Neural cell (in vitro differentiated cells): ENCODE measurements around the gene ATL1. TPM values are rescaled to one million over a fixed set of nuclear protein-coding genes. Genes with fewer than 3 reads are reported as not detected.

Experiments
- H2AFZ ChIP-seq: fragments of 200-600, 300-800 bp; sonication (generic), shearing (Covaris generic); 2 replicates; pipeline ENCODE4 v1.6.0; 2014; ENCODE audit warnings: low read depth, mild to moderate bottlenecking, antibody characterized with exemption, low read length, moderate library complexity
- H3F3A ChIP-seq: fragments of 200-600 bp; shearing (Covaris generic); 2 replicates; pipeline ENCODE4 v1.6.1; 2016; ENCODE audit warnings: mild to moderate bottlenecking, moderate library complexity, mixed read lengths, antibody characterized with exemption, low read length; ENCODE audit not compliant: insufficient read depth, poor library complexity, severe bottlenecking
- H3K27ac ChIP-seq: fragments of 200-600, 300-800 bp; sonication (generic), shearing (Covaris generic); 2 replicates; pipeline ENCODE4 v1.5.1; 2014; ENCODE audit warnings: mild to moderate bottlenecking, low read length, moderate library complexity
- H3K27me3 ChIP-seq: fragments of 300-800, 200-600 bp; sonication (generic), shearing (Covaris generic); 2 replicates; pipeline ENCODE4 v1.6.0; 2014; ENCODE audit warnings: mild to moderate bottlenecking, low read depth, low read length, moderate library complexity; ENCODE audit not compliant: insufficient read depth
- H3K36me3 ChIP-seq: fragments of 300-800, 200-600 bp; sonication (generic), shearing (Covaris generic); 2 replicates; pipeline ENCODE4 v1.5.1; 2014; ENCODE audit warnings: mild to moderate bottlenecking, antibody characterized with exemption, low read length, moderate library complexity; ENCODE audit not compliant: insufficient read depth
- H3K4me2 ChIP-seq: fragments of 300-800, 200-600 bp; sonication (generic), shearing (Covaris generic); 2 replicates; pipeline ENCODE4 v1.6.0; 2014; ENCODE audit warnings: mild to moderate bottlenecking, low read length
- H3K4me3 ChIP-seq: fragments of 300-800, 200-600 bp; sonication (generic), shearing (Covaris generic); 2 replicates; pipeline ENCODE4 v1.5.1; 2014; ENCODE audit warnings: mild to moderate bottlenecking, low read length, moderate library complexity
- H3K79me2 ChIP-seq: fragments of 200-600 bp; shearing (Covaris generic); replicated peaks from 2 replicates; pipeline ENCODE4 v1.6.0; 2014; ENCODE audit warnings: mild to moderate bottlenecking, low read length, moderate library complexity; ENCODE audit not compliant: insufficient read depth
- H3K9ac ChIP-seq: fragments of 300-800, 200-600 bp; sonication (generic), shearing (Covaris generic); 2 replicates; pipeline ENCODE4 v1.6.1; 2016; ENCODE audit warnings: mild to moderate bottlenecking, low read length, mixed read lengths
- H3K9me2 ChIP-seq: fragments of 200-600 bp; shearing (Covaris generic); 2 replicates; pipeline ENCODE4 v1.6.1; 2016; ENCODE audit warnings: mild to moderate bottlenecking, low read length, mixed read lengths; ENCODE audit not compliant: insufficient read depth
- H3K9me3 ChIP-seq: fragments of 200-600, 300-800 bp; sonication (generic), shearing (Covaris generic); 2 replicates; pipeline ENCODE4 v1.6.1; 2016; ENCODE audit warnings: mild to moderate bottlenecking, mixed run types, low read length, moderate library complexity, mixed read lengths
- H4K20me1 ChIP-seq: fragments of 200-600 bp; shearing (Covaris generic); 2 replicates; pipeline ENCODE4 v1.6.1; 2016; ENCODE audit warnings: mild to moderate bottlenecking, mixed run types; ENCODE audit not compliant: insufficient read depth
- EP300 ChIP-seq: fragments of 450-650 bp; conservative IDR thresholded peaks from 2 replicates; pipeline ENCODE4 v1.6.1; 2014; ENCODE audit warnings: antibody characterized with exemption, mild to moderate bottlenecking, moderate library complexity; ENCODE audit not compliant: poor library complexity, severe bottlenecking
- EZH2 ChIP-seq: fragments of 200-600, 300-800 bp; shearing (Covaris generic), sonication (generic); IDR thresholded peaks from 2 replicates; pipeline ENCODE4 v1.6.1; 2014; ENCODE audit warnings: antibody characterized with exemption, low read length, borderline replicate concordance, mild to moderate bottlenecking; ENCODE audit not compliant: insufficient read depth, poor library complexity, severe bottlenecking
- MXI1 ChIP-seq: fragments of 450-650 bp; conservative IDR thresholded peaks from 2 replicates; pipeline ENCODE4 v1.6.1; 2014; ENCODE audit warnings: antibody characterized with exemption, mild to moderate bottlenecking; ENCODE audit not compliant: poor library complexity, severe bottlenecking
- POLR2AphosphoS5 ChIP-seq: IDR thresholded peaks from 2 replicates; pipeline ENCODE4 v1.6.1; 2012
- RAD21 ChIP-seq: fragments of 450-650 bp; conservative IDR thresholded peaks from 2 replicates; pipeline ENCODE4 v1.6.1; 2014; ENCODE audit warnings: antibody characterized with exemption, mild to moderate bottlenecking, moderate library complexity
- SMC3 ChIP-seq: fragments of 450-650 bp; conservative IDR thresholded peaks from 2 replicates; pipeline ENCODE4 v1.6.1; 2014; ENCODE audit warnings: antibody characterized with exemption, mild to moderate bottlenecking, moderate library complexity; ENCODE audit not compliant: poor library complexity
- TAF1 ChIP-seq: IDR thresholded peaks from 2 replicates; pipeline ENCODE4 v1.6.1; 2012; ENCODE audit warnings: low read depth
- polyA plus RNA-seq: library from polyadenylated mRNA; depleted of rRNA; stranded (reverse); fragments of >200 nt; gene quantifications from 2 replicates; pipeline ENCODE4 v1.2.3, GENCODE V29; 2014
- TF ChIP-seq, protein P1 (sequence below): fragments of 450-650 bp; IDR thresholded peaks from 2 replicates; pipeline ENCODE4 v1.5.1; 2014; ENCODE audit warnings: antibody characterized with exemption, mild to moderate bottlenecking, moderate library complexity; ENCODE audit not compliant: poor library complexity, severe bottlenecking
- TF ChIP-seq, protein P2 (sequence below): IDR thresholded peaks from 2 replicates; pipeline ENCODE4 v1.6.1; 2012; ENCODE audit warnings: borderline replicate concordance

ATL1 gene
- polyA plus RNA-seq, 1 donor from 2014 or later: 70.4 TPM

DNA sequence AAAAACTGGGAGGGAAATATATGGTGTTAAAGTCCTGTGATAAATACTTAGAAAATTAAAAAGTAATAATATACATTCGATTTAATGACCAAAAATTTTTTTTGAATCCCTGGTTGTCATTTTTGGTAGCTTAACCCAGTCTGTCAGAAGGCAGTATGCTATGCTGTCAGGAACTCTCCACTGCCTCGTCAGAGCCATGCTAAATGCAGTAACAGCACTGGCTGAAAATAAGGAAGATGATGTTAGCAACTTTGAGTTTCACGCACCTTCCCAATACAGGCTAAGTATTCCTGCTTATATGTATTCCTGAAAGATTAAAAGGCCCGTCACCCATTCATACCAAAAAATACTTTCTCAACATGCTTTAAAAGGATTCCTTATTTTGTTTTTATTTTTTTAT, 74.0 kb downstream of the ATL1 start:
- Histone ChIP-seq H3K4me2 (no peak overlapping the region), H3K79me2 (no peaks in the 10 kb centered on the region), H3K9ac (no peak overlapping the region), H4K20me1 (no peaks in the 10 kb centered on the region), H3K9me3 (no peaks in the 10 kb centered on the region), H3K27me3 (no peaks in the 10 kb centered on the region), H3F3A (no peaks in the 10 kb centered on the region), H3K4me3 (no peak overlapping the region), H3K27ac (no peak overlapping the region), H3K9me2 (no peaks in the 10 kb centered on the region), H2AFZ (no peak overlapping the region), H3K36me3 (peaks cover 3% of the 10 kb centered on the region)
- TF ChIP-seq SMC3 (no peak), POLR2AphosphoS5 (no peak), TAF1 (no peak), EP300 (no peak), RAD21 (no peak), EZH2 (no peak), MXI1 (no peak)
- TF ChIP-seq, protein P1, sequence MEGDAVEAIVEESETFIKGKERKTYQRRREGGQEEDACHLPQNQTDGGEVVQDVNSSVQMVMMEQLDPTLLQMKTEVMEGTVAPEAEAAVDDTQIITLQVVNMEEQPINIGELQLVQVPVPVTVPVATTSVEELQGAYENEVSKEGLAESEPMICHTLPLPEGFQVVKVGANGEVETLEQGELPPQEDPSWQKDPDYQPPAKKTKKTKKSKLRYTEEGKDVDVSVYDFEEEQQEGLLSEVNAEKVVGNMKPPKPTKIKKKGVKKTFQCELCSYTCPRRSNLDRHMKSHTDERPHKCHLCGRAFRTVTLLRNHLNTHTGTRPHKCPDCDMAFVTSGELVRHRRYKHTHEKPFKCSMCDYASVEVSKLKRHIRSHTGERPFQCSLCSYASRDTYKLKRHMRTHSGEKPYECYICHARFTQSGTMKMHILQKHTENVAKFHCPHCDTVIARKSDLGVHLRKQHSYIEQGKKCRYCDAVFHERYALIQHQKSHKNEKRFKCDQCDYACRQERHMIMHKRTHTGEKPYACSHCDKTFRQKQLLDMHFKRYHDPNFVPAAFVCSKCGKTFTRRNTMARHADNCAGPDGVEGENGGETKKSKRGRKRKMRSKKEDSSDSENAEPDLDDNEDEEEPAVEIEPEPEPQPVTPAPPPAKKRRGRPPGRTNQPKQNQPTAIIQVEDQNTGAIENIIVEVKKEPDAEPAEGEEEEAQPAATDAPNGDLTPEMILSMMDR: no peak
- TF ChIP-seq, protein P2, sequence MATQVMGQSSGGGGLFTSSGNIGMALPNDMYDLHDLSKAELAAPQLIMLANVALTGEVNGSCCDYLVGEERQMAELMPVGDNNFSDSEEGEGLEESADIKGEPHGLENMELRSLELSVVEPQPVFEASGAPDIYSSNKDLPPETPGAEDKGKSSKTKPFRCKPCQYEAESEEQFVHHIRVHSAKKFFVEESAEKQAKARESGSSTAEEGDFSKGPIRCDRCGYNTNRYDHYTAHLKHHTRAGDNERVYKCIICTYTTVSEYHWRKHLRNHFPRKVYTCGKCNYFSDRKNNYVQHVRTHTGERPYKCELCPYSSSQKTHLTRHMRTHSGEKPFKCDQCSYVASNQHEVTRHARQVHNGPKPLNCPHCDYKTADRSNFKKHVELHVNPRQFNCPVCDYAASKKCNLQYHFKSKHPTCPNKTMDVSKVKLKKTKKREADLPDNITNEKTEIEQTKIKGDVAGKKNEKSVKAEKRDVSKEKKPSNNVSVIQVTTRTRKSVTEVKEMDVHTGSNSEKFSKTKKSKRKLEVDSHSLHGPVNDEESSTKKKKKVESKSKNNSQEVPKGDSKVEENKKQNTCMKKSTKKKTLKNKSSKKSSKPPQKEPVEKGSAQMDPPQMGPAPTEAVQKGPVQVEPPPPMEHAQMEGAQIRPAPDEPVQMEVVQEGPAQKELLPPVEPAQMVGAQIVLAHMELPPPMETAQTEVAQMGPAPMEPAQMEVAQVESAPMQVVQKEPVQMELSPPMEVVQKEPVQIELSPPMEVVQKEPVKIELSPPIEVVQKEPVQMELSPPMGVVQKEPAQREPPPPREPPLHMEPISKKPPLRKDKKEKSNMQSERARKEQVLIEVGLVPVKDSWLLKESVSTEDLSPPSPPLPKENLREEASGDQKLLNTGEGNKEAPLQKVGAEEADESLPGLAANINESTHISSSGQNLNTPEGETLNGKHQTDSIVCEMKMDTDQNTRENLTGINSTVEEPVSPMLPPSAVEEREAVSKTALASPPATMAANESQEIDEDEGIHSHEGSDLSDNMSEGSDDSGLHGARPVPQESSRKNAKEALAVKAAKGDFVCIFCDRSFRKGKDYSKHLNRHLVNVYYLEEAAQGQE: no peak

DNA sequence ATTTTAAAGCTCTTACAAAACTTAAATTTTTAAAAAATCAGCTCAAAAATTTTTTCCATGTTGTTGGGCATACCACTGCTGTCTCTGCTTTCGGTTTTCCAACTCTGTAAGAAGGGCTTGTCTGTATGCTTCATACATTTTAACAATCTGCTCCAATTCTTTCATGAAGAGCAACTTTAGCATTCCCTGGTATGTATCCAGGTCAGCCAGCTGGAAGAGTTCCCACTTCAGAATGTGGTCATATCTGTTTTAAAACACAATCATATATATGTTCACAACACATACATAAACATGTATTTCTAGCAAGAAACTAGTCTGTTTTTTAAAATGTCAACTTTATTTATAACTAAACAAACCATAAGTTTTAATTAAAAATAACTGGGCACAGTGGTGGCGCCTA, 75.2 kb downstream of the ATL1 start:
- Histone ChIP-seq H2AFZ (no peak overlapping the region), H3K9ac (no peak overlapping the region), H3K79me2 (no peaks in the 10 kb centered on the region), H3K9me3 (no peaks in the 10 kb centered on the region), H3K27me3 (no peaks in the 10 kb centered on the region), H4K20me1 (no peaks in the 10 kb centered on the region), H3K36me3 (no peaks in the 10 kb centered on the region), H3F3A (no peaks in the 10 kb centered on the region), H3K27ac (no peak overlapping the region), H3K9me2 (no peaks in the 10 kb centered on the region), H3K4me2 (no peak overlapping the region), H3K4me3 (no peak overlapping the region)
- TF ChIP-seq MXI1 (no peak), EP300 (no peak), SMC3 (no peak), TAF1 (no peak), POLR2AphosphoS5 (no peak), EZH2 (no peak), RAD21 (no peak)
- TF ChIP-seq, protein P1: no peak
- TF ChIP-seq, protein P2: no peak
